HCT116 (cell line): ENCODE data around the gene EIF5B.

Source experiments
- CEBPB ChIP-seq: IDR thresholded peaks from 2 replicates; pipeline ENCODE4 v1.6.1; 2012; ENCODE audit warnings: low read depth
- EZH2 ChIP-seq: fragments of 200-600 bp; sonication (generic); IDR thresholded peaks from 2 replicates; pipeline ENCODE4 v1.6.1; 2017; ENCODE audit warnings: antibody characterized with exemption, mixed run types
- POLR2A ChIP-seq: IDR thresholded peaks from 2 replicates; pipeline ENCODE4 v1.7.0; 2011; ENCODE audit warnings: borderline replicate concordance; ENCODE audit not compliant: insufficient read depth, insufficient read length; ENCODE audit errors: extremely low read depth
- TF ChIP-seq, protein P1 (sequence below): IDR thresholded peaks from 2 replicates; pipeline ENCODE4 v1.6.1; 2012
- TF ChIP-seq, protein P2 (sequence below), 3 experiments: fragments of 200-600 bp in 1 of 3; sonication (generic) in 1 of 3; IDR thresholded peaks in 2 of 3; conservative IDR thresholded peaks in 1 of 3; 2 replicates each; pipeline ENCODE4 v1.5.1; 2012 to 2017; ENCODE audit warnings: low read depth in 2 of 3, low read length in 2 of 3, antibody characterized with exemption in 1 of 3, borderline replicate concordance in 1 of 3, control low read depth in 1 of 3, mild to moderate bottlenecking in 1 of 3, mixed read lengths in 1 of 3, mixed run types in 1 of 3, moderate library complexity in 1 of 3; ENCODE audit not compliant: insufficient read depth in 1 of 3

DNA sequence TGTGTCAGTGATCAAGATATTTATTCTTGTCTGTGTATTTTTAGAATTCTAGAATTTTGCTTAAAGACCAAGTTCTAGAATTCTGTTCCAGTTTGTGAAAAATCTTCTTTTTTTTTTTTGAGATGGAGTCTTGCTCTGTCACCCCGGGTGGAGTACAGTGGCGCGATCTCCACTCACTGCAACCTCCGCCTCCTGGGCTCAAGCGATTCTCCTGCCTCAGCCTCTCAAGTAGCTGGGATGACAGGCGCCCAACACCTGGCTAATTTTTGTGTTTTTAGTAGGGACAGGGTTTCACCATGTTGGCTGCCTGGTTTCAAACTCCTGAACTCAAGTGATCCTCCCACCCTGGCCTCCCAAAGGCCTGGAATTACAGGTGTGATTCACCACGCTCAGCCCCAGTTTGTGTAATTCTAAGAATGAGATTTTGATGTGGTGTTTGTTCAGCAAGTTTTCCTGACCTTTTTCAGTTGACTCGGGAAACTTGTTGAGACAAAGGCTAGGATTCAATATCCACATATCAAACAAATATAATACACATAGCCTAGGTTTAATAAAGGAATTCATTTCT is 3.6 kb downstream of the EIF5B start:
- TF ChIP-seq CEBPB, result no peak
- no peak for TF ChIP-seq EZH2
- TF ChIP-seq, protein P1, sequence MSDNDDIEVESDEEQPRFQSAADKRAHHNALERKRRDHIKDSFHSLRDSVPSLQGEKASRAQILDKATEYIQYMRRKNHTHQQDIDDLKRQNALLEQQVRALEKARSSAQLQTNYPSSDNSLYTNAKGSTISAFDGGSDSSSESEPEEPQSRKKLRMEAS, result no peak
- no peak for TF ChIP-seq POLR2A
- TF ChIP-seq, protein P2, sequence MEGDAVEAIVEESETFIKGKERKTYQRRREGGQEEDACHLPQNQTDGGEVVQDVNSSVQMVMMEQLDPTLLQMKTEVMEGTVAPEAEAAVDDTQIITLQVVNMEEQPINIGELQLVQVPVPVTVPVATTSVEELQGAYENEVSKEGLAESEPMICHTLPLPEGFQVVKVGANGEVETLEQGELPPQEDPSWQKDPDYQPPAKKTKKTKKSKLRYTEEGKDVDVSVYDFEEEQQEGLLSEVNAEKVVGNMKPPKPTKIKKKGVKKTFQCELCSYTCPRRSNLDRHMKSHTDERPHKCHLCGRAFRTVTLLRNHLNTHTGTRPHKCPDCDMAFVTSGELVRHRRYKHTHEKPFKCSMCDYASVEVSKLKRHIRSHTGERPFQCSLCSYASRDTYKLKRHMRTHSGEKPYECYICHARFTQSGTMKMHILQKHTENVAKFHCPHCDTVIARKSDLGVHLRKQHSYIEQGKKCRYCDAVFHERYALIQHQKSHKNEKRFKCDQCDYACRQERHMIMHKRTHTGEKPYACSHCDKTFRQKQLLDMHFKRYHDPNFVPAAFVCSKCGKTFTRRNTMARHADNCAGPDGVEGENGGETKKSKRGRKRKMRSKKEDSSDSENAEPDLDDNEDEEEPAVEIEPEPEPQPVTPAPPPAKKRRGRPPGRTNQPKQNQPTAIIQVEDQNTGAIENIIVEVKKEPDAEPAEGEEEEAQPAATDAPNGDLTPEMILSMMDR (IDR thresholded peaks at IDR 0.05 in 2 of 3, conservative IDR thresholded peaks at IDR 0.05 in 1 of 3; ENCODE audit: borderline replicate concordance in 1 of 3, insufficient read depth in 1 of 3, low read depth in 2 of 3, low read length in 2 of 3), result no peak
